Sigmoid colon (tissue), 7 donors: Measurements from ENCODE around the gene TRPM2. TPM values are rescaled to one million over a fixed set of nuclear protein-coding genes. Genes with fewer than 3 reads are reported as not detected.

ENCODE experiments used
- DNase-seq: peaks from one replicate; pipeline ENCODE4 v3.0.0-alpha.2; 2019
- H3K27ac ChIP-seq, 4 donors: fragments of 200-600 bp; sonication (generic); one replicate each; pipeline ENCODE4 v1.5.1; 2016 to 2019; ENCODE audit warnings: mild to moderate bottlenecking in 1 of 4
- H3K27me3 ChIP-seq, 3 donors: fragments of 200-600 bp; sonication (generic); one replicate each; pipeline ENCODE4 v1.5.1; 2019; ENCODE audit warnings: mild to moderate bottlenecking in 1 of 3
- H3K36me3 ChIP-seq, 4 donors: fragments of 200-600 bp; sonication (generic); one replicate each; pipeline ENCODE4 v1.5.1; 2016 to 2019
- H3K4me1 ChIP-seq, 4 donors: fragments of 200-600 bp; sonication (generic); one replicate each; pipeline ENCODE4 v1.5.1; 2017 to 2019
- H3K4me3 ChIP-seq, 4 donors: fragments of 200-600 bp; sonication (generic); one replicate each; pipeline ENCODE4 v1.5.1; 2017 to 2019; ENCODE audit warnings: mild to moderate bottlenecking in 2 of 4, moderate library complexity in 1 of 4
- H3K9me3 ChIP-seq, 4 donors: fragments of 200-600 bp in 3 of 4; sonication (generic) in 3 of 4; one replicate each; pipeline versions ENCODE4 v1.5.1 to v1.6.1; 2013 to 2019
- EP300 ChIP-seq, 4 donors: sonication (generic); formaldehyde crosslinking; IDR thresholded peaks; one replicate each; pipeline ENCODE4 v1.6.1; 2017; ENCODE audit warnings: antibody characterized with exemption in 4 of 4
- POLR2A ChIP-seq, 2 donors: fragments of 450-650 bp; IDR thresholded peaks; one replicate each; pipeline ENCODE4 v1.6.1; 2016; ENCODE audit warnings: antibody characterized with exemption in 2 of 2, mild to moderate bottlenecking in 2 of 2, moderate library complexity in 2 of 2
- POLR2AphosphoS5 ChIP-seq, 4 donors: sonication (generic); formaldehyde crosslinking; IDR thresholded peaks; one replicate each; pipeline ENCODE4 v1.6.1; 2017; ENCODE audit warnings: antibody characterized with exemption in 4 of 4
- WGBS, 2 donors: extraction: QIAGEN DNeasy Blood & Tissue Kit; methylation state at CpG; one replicate each; pipeline ENCODE4 v1.1.7; 2013; 5-methylcytosine and 5-hydroxymethylcytosine counted together
- intact Hi-C: fragments of 100-400 bp; cut with DNase I; formaldehyde crosslinking; loops from one replicate; pipeline ENCODE4 v1.15.1; 2023
- polyA plus RNA-seq, 3 donors: library from polyadenylated mRNA; stranded (reverse); fragments of 200-250 nt; gene quantifications; one replicate each; pipeline ENCODE4 v1.2.3, GENCODE V29; 2013
- total RNA-seq, 4 donors: library from RNA; depleted of rRNA; stranded (reverse); fragments of >200 nt; gene quantifications; one replicate each; pipeline ENCODE4 v1.1.0, GENCODE V29; 2016
- TF ChIP-seq, protein P1 (sequence below), 4 experiments: fragments of 450-650 bp in 3 of 4; fragments of 200-600 bp in 1 of 4; IDR thresholded peaks; one replicate each; pipeline ENCODE4 v1.5.1; 2016 to 2019; ENCODE audit warnings: antibody characterized with exemption in 4 of 4, mild to moderate bottlenecking in 3 of 4, moderate library complexity in 2 of 4
- donor health status: healthy with polysubstance abuse.
- donor health status: Bipolar disorder and iron deficiency.
- donor health status: healthy.

Gene TRPM2
- total and polyA plus RNA-seq, 7 donors, result 1.6 to 4.9 (median 3.4) TPM

DNA sequence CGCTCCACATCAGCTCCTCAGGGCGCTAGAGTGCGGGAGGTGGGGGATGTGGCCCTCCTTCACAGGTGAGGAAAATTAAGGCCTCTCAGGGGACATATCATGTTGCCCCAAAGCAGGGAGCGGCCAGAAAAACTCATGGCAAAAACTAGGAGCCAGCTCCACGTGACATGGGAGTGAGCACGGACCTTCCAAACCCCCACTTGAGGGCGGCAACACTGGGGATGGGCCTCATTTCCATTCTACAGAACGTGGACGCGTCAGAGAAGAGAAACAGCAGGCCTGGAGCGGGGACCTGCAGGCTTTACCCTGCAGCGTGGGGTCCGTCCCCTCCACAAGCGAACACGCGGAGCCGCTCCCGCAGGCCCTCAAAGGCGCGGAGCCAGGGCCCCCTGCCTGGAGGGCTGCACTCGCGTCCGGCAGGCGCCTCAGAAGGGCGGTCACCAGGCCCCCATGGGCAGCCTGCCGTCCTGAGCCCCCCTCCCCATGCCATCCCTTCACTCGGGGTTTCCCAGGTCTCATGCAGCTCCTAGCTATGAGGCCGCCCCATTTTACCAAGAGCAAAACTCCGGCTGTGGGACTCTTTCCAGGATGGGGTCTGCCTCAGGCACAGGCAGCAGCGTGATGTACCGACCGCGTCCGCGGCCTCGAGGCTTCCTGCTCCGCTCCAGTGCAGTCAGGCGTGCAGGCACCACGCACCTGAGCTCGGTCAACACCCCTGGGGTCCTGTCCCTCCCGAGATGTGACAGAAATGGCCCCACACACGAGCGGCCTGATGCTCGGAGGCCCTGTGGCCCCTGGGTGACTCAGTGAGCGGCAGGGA is 19.7 kb upstream of the TRPM2 start:
- no peaks in the 10 kb centered on the region for H3K27me3 ChIP-seq
- 87 to 91% methylated on average over 45 of the region's 45 CpGs for WGBS, 2 donors
- intact Hi-C loops, result no loop called here

GRCh38 chr21:44334329-44335030 is 18.9 kb upstream of the TRPM2 start:
- H3K27me3 ChIP-seq, result no peaks in the 10 kb centered on the region
- H3K27ac ChIP-seq, result no peak overlapping the region

More for the DNA sequence above, 19.7 kb upstream of the TRPM2 start:
- Histone ChIP-seq H3K36me3 (peaks cover 0 to 60% (median 3%) of the 10 kb centered on the region in 4 donors), H3K27ac (no peak overlapping the region), H3K4me3 (no peak overlapping the region), H3K4me1 (peaks cover 0 to 16% (median 11%) of the 10 kb centered on the region in 4 donors), H3K9me3 (no peaks in the 10 kb centered on the region)
- TF ChIP-seq POLR2AphosphoS5 (IDR thresholded peaks at IDR 0.05) (no peak), POLR2A (IDR thresholded peaks at IDR 0.05) (no peak), EP300 (IDR thresholded peaks at IDR 0.05) (no peak)
- TF ChIP-seq, protein P1, sequence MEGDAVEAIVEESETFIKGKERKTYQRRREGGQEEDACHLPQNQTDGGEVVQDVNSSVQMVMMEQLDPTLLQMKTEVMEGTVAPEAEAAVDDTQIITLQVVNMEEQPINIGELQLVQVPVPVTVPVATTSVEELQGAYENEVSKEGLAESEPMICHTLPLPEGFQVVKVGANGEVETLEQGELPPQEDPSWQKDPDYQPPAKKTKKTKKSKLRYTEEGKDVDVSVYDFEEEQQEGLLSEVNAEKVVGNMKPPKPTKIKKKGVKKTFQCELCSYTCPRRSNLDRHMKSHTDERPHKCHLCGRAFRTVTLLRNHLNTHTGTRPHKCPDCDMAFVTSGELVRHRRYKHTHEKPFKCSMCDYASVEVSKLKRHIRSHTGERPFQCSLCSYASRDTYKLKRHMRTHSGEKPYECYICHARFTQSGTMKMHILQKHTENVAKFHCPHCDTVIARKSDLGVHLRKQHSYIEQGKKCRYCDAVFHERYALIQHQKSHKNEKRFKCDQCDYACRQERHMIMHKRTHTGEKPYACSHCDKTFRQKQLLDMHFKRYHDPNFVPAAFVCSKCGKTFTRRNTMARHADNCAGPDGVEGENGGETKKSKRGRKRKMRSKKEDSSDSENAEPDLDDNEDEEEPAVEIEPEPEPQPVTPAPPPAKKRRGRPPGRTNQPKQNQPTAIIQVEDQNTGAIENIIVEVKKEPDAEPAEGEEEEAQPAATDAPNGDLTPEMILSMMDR (IDR thresholded peaks at IDR 0.05), result no peak
- no peak for DNase-seq

DNA sequence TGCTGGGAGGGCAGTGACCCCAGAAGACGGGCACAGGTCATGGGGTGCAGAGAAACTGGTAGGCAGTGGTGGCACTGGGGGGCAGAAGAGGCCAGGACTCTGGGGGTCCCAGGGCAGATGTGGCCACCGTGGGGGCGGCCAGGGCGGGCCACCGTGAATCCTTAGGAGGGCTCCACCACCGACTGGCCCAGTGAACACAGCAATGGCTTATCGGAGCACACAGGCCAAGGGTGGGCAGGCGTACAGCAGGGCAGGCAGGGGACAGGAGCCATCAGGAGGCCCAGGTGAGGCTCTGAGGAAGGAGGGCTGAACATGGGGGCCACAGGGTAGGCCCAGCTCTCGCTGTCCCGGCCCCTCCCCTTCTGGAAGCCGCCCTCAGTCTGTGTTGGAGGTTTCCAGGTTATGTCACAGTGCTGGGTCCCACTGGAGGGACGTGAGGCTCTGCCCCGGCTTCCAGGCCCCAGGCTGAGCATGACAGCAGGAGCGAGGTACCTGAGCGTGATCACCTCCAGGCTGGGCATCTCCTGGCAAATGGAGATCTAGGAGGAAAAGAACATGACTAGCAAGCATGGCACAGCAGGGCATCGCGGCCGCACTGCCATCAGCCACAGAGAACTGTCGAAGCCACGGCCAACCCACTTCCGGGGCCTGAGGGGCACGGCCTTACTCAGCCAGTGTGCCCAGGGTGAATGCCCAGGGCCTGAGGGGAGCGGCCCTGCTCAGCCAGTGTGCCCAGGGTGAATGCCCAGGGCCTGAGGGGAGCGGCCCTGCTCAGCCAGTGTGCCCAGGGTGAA is 18.0 kb upstream of the TRPM2 start:
- Histone ChIP-seq H3K9me3 (no peaks in the 10 kb centered on the region), H3K4me1 (peaks cover 0 to 26% (median 18%) of the 10 kb centered on the region in 4 donors), H3K4me3 (no peak overlapping the region), H3K27ac (no peak overlapping the region), H3K27me3 (no peaks in the 10 kb centered on the region), H3K36me3 (peaks cover 0 to 52% (median 3%) of the 10 kb centered on the region in 4 donors)
- intact Hi-C loops, result loop anchor here (5.0 kb wide), 2 partner anchors 102 to 482 kb away; partner anchors contain the start of gene SUMO3
- TF ChIP-seq POLR2A (IDR thresholded peaks at IDR 0.05) (no peak), POLR2AphosphoS5 (IDR thresholded peaks at IDR 0.05) (no peak), EP300 (IDR thresholded peaks at IDR 0.05) (no peak)
- TF ChIP-seq, protein P1 (IDR thresholded peaks at IDR 0.05), result no peak
- 95 to 96% methylated on average over 23 of the region's 24 CpGs for WGBS, 2 donors
- DNase-seq, result no peak

More at GRCh38 chr21:44334329-44335030, 18.9 kb upstream of the TRPM2 start:
- Histone ChIP-seq H3K36me3 (peaks cover 0 to 60% (median 3%) of the 10 kb centered on the region in 4 donors), H3K9me3 (no peaks in the 10 kb centered on the region), H3K4me1 (peaks cover 0 to 16% (median 11%) of the 10 kb centered on the region in 4 donors), H3K4me3 (no peak overlapping the region)
- DNase-seq, result no peak
- intact Hi-C loops, result loop anchor here (5.0 kb wide), 2 partner anchors 103 to 483 kb away; partner anchors contain the start of gene SUMO3
- TF ChIP-seq POLR2A (IDR thresholded peaks at IDR 0.05) (no peak), POLR2AphosphoS5 (IDR thresholded peaks at IDR 0.05) (no peak), EP300 (IDR thresholded peaks at IDR 0.05) (no peak)
- TF ChIP-seq, protein P1 (IDR thresholded peaks at IDR 0.05), result no peak
- WGBS, 2 donors, result 87 to 88% methylated on average over 26 of the region's 26 CpGs

- H3K4me3 ChIP-seq, result no peak overlapping the region
- H3K4me1 ChIP-seq, result peaks cover 0 to 26% (median 18%) of the 10 kb centered on the region in 4 donors
- H3K36me3 ChIP-seq, result peaks cover 0 to 32% (median 3%) of the 10 kb centered on the region in 4 donors
- WGBS, 2 donors, result 71 to 91% methylated on average over 3 of the region's 3 CpGs
- no peaks in the 10 kb centered on the region for H3K27me3 ChIP-seq
- DNase-seq, result no peak
- H3K9me3 ChIP-seq, result no peaks in the 10 kb centered on the region
- TF ChIP-seq, protein P1 (IDR thresholded peaks at IDR 0.05), result no peak
- TF ChIP-seq POLR2AphosphoS5 (IDR thresholded peaks at IDR 0.05), result no peak
- no peak for TF ChIP-seq POLR2A (IDR thresholded peaks at IDR 0.05)
- TF ChIP-seq EP300 (IDR thresholded peaks at IDR 0.05), result no peak
- intact Hi-C loops, result loop anchor here (5.0 kb wide), 2 partner anchors 100 to 480 kb away; partner anchors contain the start of gene SUMO3
- peak overlapping the region; percentile 93 to 99 (median 96) for H3K27ac ChIP-seq
Observed at GRCh38 chr21:44337449-44337848, 16.0 kb upstream of the TRPM2 start.
